Right hindlimb (tissue), 1 donor: ENCODE data around the gene PGP.

Source experiments
- DNase-seq: peaks from one replicate; pipeline ENCODE4 v3.0.0-alpha.2; 2018

PGP gene

GRCh38 chr16:2197765-2198164 is 16.9 kb downstream of the PGP start:
- peak; percentile 15 for DNase-seq

DNA sequence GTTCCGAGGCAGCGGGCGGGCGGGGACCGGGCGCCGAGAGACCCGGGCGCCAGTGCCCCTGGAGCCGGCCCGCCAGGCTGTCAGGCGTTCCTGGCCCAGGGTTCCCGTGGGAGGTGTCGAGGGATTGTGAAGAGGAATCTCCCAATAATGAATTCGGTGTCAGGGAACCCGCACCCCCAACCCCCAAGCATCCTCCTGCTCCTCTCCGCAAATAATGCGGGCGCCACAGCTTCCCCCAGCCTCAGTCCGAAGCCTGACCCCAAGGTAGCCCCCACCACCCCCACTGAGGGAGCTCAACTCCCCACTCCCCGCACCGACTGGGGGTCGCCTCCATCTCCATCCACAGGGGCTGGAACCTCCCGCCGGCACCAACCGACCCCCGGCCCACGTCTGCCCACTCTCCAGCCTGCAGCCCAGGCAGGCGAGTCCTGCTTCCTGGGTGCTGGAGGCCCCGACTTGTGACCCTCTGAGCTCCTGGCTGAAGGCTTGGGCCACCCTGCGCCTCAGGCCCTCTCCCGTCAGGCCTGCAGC is 17.6 kb downstream of the PGP start:
- DNase-seq = no peak

DNA sequence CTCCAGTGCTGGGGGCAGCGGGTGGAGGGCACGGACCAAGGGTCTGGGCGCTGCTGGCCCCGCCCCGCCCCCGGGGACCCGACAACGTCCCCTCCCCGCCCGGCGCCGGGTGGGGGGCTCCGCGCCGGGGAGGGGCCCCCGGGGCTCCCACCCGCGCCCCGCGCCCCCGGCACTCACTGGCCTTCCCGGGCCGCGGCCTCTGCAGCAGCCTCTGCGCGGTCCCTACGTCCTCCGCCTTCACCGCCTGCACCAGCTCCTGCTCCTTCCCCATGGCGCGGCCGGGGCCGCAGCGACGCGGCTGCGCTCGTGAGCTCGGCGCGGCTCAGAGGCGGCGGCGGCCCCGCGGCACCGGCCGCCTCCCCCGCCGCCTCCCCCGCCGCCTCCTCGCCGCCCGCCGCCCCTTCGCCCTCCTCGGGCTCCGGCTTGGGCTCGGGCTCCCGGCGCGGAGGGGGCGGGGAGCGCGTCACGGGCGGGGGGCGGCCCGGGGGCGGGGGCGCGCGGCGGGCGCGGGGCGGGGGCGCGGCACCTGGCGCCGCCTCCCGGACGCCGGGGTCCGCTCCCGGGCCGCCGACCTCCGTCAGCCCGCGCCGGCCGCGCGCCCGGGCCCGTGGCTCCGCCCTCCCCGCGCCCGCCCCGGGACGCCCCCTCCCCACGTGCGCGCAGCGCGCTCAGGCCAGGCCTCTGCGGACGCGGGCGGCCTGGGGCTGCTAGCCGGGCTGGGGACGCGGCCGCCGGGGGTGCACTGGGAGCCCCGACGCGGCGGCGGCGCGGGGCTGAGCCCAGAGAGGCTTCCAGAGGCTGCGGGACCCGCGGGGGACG is 18.3 kb downstream of the PGP start, which contains the start of gene CASKIN1:
TSS of gene CASKIN1 (minus strand) at position 444 of the 819 bp plus-strand sequence. CDS start at position 271, 173 bp downstream.
- peak; percentile 46 for DNase-seq

DNA sequence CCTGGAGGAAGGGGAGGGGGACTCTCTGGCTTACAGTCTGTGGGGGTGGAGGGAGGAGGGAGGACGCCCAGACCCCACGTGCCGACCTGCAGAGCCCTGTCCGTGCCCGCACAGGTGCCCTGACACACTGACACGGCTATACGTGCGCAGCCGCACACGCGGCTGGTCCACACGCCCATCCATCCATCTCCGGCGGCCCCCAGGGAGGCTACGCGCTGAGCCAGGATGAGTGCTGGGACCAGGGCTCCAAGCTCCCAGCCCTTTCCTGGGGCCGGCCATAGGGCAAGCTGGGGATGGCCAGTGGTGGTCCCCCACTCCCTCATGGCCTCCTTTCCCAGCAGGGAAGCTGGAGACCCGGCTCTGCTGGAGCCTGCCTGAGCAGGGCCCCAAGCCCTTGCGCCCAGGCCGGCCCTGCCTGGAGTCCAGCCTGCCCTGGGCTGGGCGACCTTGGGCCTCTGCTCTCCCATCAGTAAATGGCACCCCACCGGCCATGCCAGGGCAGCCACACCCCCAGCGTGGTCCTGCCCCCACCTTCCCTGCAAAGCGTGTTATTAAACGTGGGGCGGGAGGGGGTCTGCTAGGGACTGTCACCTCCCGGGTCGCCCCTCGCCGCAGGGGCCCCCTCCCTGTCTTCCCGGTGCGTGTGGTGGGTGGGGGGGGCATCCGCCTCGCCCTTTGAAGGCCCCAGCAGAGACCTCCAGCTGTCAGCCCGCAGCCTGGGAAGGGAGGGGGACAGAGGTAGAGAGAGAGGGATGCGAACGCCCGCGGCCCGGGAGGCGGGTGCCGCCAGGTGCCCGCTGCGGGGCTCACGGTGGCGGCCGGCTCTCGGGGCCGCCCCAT is 19.1 kb downstream of the PGP start:
- peak; percentile 33 for DNase-seq

GRCh38 chr16:2194852-2195321 is 19.8 kb downstream of the PGP start:
- DNase-seq = peak; percentile 54

- DNase-seq = no peak
Observed at GRCh38 chr16:2194166-2194834, 20.3 kb downstream of the PGP start.

DNA sequence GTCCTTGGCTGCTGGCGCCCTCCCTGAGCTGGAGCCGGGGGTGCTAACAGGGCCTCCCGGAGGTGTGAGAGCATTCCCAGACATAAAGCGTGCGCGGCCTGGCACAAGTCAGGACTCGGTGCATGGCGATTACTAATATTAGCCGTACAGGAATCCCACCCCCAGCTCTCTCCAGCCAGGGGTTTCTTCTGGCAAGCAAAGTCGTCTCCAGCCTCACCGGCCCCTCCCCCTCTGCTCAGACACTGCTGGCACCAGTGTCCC is 23.3 kb downstream of the PGP start:
- no peak for DNase-seq

- no peak for DNase-seq
Observed at GRCh38 chr16:2190659-2191445, 23.8 kb downstream of the PGP start.

GRCh38 chr16:2190002-2190658 is 24.5 kb downstream of the PGP start:
- no peak for DNase-seq

DNA sequence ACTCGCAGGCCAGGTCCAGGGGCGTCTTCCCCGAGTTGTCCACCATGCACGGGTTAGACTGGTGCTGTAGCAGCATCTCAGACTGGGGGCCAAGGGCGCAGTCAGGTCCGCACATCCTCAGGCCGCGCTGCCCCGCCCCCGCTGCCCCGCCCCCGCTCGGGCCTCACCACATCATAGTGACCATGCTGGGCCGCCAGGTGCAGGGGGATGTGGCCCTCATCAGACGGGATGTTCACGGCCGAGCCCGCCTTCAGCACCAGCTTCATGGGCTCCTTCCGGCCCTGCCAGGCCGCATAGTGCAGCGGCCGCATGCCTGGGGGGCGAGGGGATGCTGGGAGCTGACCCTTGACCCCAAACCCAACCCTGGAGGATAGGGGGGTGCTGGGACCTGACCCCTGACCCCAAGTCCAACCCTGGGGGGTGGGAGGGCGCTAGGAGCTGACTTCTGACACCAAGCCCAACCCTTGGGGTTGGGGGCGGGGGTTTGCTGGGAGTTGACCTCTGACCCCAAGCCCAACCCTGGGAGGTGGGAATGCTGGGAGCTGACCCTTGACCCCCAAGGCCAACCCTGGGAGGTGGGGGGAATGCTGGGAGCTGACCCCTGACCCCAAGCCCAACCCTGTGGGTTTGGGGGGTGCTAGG is 25.3 kb downstream of the PGP start:
- no peak for DNase-seq

GRCh38 chr16:2188395-2188794 is 26.2 kb downstream of the PGP start:
- no peak for DNase-seq

- no peak for DNase-seq
Observed at GRCh38 chr16:2187212-2187611, 27.4 kb downstream of the PGP start.

GRCh38 chr16:2186505-2186904 is 28.1 kb downstream of the PGP start:
- DNase-seq = no peak

DNA sequence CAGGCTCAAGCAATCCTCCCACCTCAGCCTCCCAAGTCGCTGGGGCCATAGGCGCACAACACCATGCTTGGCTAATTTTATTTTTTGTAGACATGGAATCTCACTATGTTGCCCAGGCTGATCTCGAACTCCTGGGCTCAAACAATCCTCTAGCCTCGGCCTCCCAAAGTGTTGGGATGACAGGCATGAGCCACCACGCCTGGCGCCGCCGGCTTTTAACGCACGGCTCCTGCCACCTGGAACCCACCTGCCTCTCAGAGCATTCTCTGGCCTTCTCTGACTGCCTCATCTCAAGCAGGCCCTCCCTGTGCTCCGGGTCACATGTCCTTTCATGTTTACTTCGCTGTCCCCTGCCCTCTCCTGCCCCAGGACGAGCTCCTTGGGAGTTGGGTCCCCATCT is 28.6 kb downstream of the PGP start:
- DNase-seq = no peak

DNA sequence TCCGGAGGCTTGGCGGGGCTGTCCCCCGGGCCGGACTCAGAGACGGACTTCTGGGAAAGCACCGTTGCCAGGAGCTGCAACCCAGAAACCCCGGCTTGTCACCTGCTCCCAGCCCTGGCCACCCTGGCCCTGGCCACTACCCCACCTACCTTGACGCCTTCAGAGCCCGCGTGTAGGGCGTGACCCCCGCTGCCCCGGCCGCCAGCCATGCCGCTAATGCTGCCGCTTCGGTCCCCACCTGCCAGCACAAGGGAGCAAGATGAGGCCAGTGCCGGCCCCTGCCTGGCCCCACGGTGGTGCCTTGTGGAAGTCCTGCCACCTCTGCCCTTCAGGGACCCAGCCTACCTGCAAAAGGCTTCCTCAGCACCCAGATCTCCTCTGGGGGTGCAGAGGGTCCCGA is 29.7 kb downstream of the PGP start:
- no peak for DNase-seq

- no peak for DNase-seq
Observed at GRCh38 chr16:2184346-2184745, 30.3 kb downstream of the PGP start.

GRCh38 chr16:2183671-2184070 is 31.0 kb downstream of the PGP start:
- no peak for DNase-seq

- DNase-seq = no peak
Observed at GRCh38 chr16:2181952-2182351, 32.7 kb downstream of the PGP start.

- DNase-seq = no peak
Observed at GRCh38 chr16:2180962-2181923, 33.4 kb downstream of the PGP start.

GRCh38 chr16:2180461-2180860 is 34.2 kb downstream of the PGP start:
- DNase-seq = no peak
